HEK293T (cell line): ENCODE results near the gene USP10.

ENCODE experiments used
- L3MBTL2 ChIP-seq: fragments of 450-650 bp; conservative IDR thresholded peaks from 2 replicates; pipeline ENCODE4 v1.6.1; 2016; ENCODE audit warnings: mild to moderate bottlenecking
- SP1 ChIP-seq: fragments of 450-650 bp; IDR thresholded peaks from 2 replicates; pipeline ENCODE4 v1.6.1; 2017

- TF ChIP-seq L3MBTL2 (peak; percentile 34; the same call in 1 of the 2 replicates), SP1 (no peak)
Measured at GRCh38 chr16:84813141-84813934, 113.5 kb downstream of the USP10 start.
